ENCODE measurements around the gene ADARB1. TPM values are rescaled to one million over a fixed set of nuclear protein-coding genes. Genes with fewer than 3 reads are reported as not detected.

ADARB1 gene
- total RNA-seq, 1 experiment from 2014 or later: 14.1 TPM

GRCh38 chr21:45108808-45109781 lies 34.7 kb downstream of the ADARB1 start:
- no TSS peak for BruUV-seq (replicated peaks)
- CTCF ChIA-PET: no interaction called here
- DNase-seq (no peak), ATAC-seq (no peak)
- intact Hi-C loops (cut with micrococcal nuclease): no loop called here
- POLR2A ChIA-PET (ENCODE audit: unreplicated experiment): no interaction called here
- Histone ChIP-seq H4K20me1 (ENCODE audit: low read length) (no peaks in the 10 kb centered on the region), H2AFZ (ENCODE audit: low read length) (no peak overlapping the region), H3K36me3 (ENCODE audit: low read depth, low read length) (no peaks in the 10 kb centered on the region), H3K4me3 (ENCODE audit: low read length) (no peak overlapping the region), H3K9me3 (ENCODE audit: low read length) (no peaks in the 10 kb centered on the region), H3K4me2 (ENCODE audit: low read length) (no peak overlapping the region), H3K79me2 (ENCODE audit: low read length) (peaks cover 17% of the 10 kb centered on the region), H3K9ac (ENCODE audit: low read length) (no peak overlapping the region), H3K9me2 (replicated peaks; ENCODE audit: low read length) (no peaks in the 10 kb centered on the region), H3F3A (ENCODE audit: low read length, unreplicated experiment) (no peaks in the 10 kb centered on the region), H3K4me1 (ENCODE audit: insufficient read depth, low read length) (peaks cover 8% of the 10 kb centered on the region), H3K27ac (ENCODE audit: low read length) (no peak overlapping the region), H3K27me3 (ENCODE audit: low read length) (no peaks in the 10 kb centered on the region)
- TF ChIP-seq CTCF (conservative IDR thresholded peaks at IDR 0.05; ENCODE audit: low read depth, low read length) (no peak), EZH2 (IDR thresholded peaks at IDR 0.05; ENCODE audit: low read length, unreplicated experiment) (no peak), EZH2phosphoT487 (IDR thresholded peaks at IDR 0.05; ENCODE audit: borderline replicate concordance, low read length) (no peak)

GRCh38 chr21:45109831-45110492 lies 35.6 kb downstream of the ADARB1 start:
- no peak for TF ChIP-seq EZH2 (IDR thresholded peaks at IDR 0.05; ENCODE audit: low read length, unreplicated experiment)
- TF ChIP-seq EZH2phosphoT487 (IDR thresholded peaks at IDR 0.05; ENCODE audit: borderline replicate concordance, low read length): no peak
- no peak for TF ChIP-seq CTCF (conservative IDR thresholded peaks at IDR 0.05; ENCODE audit: low read depth, low read length)
- Histone ChIP-seq H2AFZ (ENCODE audit: low read length) (no peak overlapping the region), H3K4me3 (ENCODE audit: low read length) (no peak overlapping the region), H3K9me3 (ENCODE audit: low read length) (no peaks in the 10 kb centered on the region), H3K4me1 (ENCODE audit: insufficient read depth, low read length) (no peaks in the 10 kb centered on the region), H4K20me1 (ENCODE audit: low read length) (no peaks in the 10 kb centered on the region), H3K36me3 (ENCODE audit: low read depth, low read length) (no peaks in the 10 kb centered on the region), H3K9me2 (replicated peaks; ENCODE audit: low read length) (no peaks in the 10 kb centered on the region), H3K27ac (ENCODE audit: low read length) (no peak overlapping the region), H3K79me2 (ENCODE audit: low read length) (0 out of 2 replicates have a peak, but pooled peaks cover 13% of the 10 kb centered on the region), H3K4me2 (ENCODE audit: low read length) (no peak overlapping the region), H3K27me3 (ENCODE audit: low read length) (no peaks in the 10 kb centered on the region), H3F3A (ENCODE audit: low read length, unreplicated experiment) (no peaks in the 10 kb centered on the region), H3K9ac (ENCODE audit: low read length) (no peak overlapping the region)
- CTCF ChIA-PET: interaction anchor here (1.0 kb wide), 1 partner anchor 11 kb away, joined by 6 read pairs; no protein-coding TSS in a partner anchor
- intact Hi-C loops (cut with micrococcal nuclease): no loop called here
- no TSS peak for BruUV-seq (replicated peaks)
- ATAC-seq (no peak), DNase-seq (no peak)
- POLR2A ChIA-PET (ENCODE audit: unreplicated experiment): no interaction called here

All from PC-3 (cell line).